ENCODE data around the gene SYNGR1. TPM values are rescaled to one million over a fixed set of nuclear protein-coding genes. Genes with fewer than 3 reads are reported as not detected.

SYNGR1 gene
- total and polyA plus RNA-seq, 2 of the 8 experiments (the other 6 are each of a cell fraction or from before 2014, with no cell fraction given), result 32.5 to 84.7 TPM

DNA sequence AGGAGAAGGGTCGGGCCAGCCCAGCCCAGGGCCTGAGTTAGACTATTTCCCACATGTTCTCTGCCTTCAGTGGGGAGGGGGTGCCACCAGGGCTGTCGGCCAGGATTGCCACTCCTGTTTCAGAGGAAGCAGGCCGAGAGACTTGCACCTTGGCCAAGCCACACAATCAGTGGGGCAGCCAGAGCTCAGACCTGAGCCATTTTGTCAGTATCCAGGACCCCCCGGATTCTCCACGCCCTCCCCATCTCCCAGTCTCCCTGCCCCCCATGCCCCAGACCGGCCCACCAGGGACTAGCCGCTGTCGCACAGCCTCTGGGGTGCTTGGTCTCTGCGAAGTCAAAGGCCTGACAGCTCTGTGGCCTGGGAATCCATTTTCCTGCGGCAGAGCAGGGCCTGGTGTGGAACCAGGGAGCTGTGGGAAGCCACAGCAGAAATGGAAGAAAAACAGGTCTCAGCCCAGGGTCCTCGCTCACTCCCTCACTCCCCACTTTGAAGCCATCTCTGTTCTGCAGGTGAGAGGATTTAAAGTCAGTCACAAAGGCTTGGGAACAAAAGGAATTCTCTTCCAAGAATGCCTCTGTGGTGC is 81.5 kb downstream of the SYNGR1 start (continued):
- TF ChIP-seq, protein P1, sequence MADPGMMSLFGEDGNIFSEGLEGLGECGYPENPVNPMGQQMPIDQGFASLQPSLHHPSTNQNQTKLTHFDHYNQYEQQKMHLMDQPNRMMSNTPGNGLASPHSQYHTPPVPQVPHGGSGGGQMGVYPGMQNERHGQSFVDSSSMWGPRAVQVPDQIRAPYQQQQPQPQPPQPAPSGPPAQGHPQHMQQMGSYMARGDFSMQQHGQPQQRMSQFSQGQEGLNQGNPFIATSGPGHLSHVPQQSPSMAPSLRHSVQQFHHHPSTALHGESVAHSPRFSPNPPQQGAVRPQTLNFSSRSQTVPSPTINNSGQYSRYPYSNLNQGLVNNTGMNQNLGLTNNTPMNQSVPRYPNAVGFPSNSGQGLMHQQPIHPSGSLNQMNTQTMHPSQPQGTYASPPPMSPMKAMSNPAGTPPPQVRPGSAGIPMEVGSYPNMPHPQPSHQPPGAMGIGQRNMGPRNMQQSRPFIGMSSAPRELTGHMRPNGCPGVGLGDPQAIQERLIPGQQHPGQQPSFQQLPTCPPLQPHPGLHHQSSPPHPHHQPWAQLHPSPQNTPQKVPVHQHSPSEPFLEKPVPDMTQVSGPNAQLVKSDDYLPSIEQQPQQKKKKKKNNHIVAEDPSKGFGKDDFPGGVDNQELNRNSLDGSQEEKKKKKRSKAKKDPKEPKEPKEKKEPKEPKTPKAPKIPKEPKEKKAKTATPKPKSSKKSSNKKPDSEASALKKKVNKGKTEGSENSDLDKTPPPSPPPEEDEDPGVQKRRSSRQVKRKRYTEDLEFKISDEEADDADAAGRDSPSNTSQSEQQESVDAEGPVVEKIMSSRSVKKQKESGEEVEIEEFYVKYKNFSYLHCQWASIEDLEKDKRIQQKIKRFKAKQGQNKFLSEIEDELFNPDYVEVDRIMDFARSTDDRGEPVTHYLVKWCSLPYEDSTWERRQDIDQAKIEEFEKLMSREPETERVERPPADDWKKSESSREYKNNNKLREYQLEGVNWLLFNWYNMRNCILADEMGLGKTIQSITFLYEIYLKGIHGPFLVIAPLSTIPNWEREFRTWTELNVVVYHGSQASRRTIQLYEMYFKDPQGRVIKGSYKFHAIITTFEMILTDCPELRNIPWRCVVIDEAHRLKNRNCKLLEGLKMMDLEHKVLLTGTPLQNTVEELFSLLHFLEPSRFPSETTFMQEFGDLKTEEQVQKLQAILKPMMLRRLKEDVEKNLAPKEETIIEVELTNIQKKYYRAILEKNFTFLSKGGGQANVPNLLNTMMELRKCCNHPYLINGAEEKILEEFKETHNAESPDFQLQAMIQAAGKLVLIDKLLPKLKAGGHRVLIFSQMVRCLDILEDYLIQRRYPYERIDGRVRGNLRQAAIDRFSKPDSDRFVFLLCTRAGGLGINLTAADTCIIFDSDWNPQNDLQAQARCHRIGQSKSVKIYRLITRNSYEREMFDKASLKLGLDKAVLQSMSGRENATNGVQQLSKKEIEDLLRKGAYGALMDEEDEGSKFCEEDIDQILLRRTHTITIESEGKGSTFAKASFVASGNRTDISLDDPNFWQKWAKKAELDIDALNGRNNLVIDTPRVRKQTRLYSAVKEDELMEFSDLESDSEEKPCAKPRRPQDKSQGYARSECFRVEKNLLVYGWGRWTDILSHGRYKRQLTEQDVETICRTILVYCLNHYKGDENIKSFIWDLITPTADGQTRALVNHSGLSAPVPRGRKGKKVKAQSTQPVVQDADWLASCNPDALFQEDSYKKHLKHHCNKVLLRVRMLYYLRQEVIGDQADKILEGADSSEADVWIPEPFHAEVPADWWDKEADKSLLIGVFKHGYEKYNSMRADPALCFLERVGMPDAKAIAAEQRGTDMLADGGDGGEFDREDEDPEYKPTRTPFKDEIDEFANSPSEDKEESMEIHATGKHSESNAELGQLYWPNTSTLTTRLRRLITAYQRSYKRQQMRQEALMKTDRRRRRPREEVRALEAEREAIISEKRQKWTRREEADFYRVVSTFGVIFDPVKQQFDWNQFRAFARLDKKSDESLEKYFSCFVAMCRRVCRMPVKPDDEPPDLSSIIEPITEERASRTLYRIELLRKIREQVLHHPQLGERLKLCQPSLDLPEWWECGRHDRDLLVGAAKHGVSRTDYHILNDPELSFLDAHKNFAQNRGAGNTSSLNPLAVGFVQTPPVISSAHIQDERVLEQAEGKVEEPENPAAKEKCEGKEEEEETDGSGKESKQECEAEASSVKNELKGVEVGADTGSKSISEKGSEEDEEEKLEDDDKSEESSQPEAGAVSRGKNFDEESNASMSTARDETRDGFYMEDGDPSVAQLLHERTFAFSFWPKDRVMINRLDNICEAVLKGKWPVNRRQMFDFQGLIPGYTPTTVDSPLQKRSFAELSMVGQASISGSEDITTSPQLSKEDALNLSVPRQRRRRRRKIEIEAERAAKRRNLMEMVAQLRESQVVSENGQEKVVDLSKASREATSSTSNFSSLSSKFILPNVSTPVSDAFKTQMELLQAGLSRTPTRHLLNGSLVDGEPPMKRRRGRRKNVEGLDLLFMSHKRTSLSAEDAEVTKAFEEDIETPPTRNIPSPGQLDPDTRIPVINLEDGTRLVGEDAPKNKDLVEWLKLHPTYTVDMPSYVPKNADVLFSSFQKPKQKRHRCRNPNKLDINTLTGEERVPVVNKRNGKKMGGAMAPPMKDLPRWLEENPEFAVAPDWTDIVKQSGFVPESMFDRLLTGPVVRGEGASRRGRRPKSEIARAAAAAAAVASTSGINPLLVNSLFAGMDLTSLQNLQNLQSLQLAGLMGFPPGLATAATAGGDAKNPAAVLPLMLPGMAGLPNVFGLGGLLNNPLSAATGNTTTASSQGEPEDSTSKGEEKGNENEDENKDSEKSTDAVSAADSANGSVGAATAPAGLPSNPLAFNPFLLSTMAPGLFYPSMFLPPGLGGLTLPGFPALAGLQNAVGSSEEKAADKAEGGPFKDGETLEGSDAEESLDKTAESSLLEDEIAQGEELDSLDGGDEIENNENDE (IDR thresholded peaks at IDR 0.05; ENCODE audit: insufficient replicate concordance, low read length), result no peak
- no peak for TF ChIP-seq NANOG (IDR thresholded peaks at IDR 0.05; ENCODE audit: insufficient read depth, low read depth, low read length, poor library complexity, severe bottlenecking)
- TF ChIP-seq ZNF274 (IDR thresholded peaks at IDR 0.05; ENCODE audit: borderline replicate concordance, extremely low read depth, low read length), result no peak
- no peak for TF ChIP-seq ASH2L (IDR thresholded peaks at IDR 0.05; ENCODE audit: low read length)
- TF ChIP-seq CEBPB (IDR thresholded peaks at IDR 0.05; ENCODE audit: low read depth, low read length), result no peak
